Type B pancreatic cell (in vitro differentiated cells): ENCODE results near the gene KLHL7. TPM values are rescaled to one million over a fixed set of nuclear protein-coding genes. Genes with fewer than 3 reads are reported as not detected.

Experiments
- DNase-seq: peaks from one replicate; pipeline ENCODE4 v3.0.0; 2021; ENCODE audit warnings: mixed read lengths; ENCODE audit not compliant: unreplicated experiment; ENCODE audit errors: extremely low spot score
- H3K27ac Mint-ChIP-seq: 2 replicates; pipeline ENCODE4 v1.8.0; 2021; ENCODE audit warnings: mild to moderate bottlenecking, mixed read lengths
- H3K27me3 Mint-ChIP-seq: 2 replicates; pipeline ENCODE4 v1.8.0; 2021; ENCODE audit warnings: mixed read lengths
- H3K36me3 Mint-ChIP-seq: 2 replicates; pipeline ENCODE4 v1.8.0; 2021; ENCODE audit warnings: mixed read lengths
- H3K4me1 Mint-ChIP-seq: one replicate; pipeline ENCODE4 v1.8.0; 2021; ENCODE audit warnings: mixed read lengths; ENCODE audit not compliant: unreplicated experiment
- H3K4me3 Mint-ChIP-seq: 2 replicates; pipeline ENCODE4 v1.8.0; 2021; ENCODE audit warnings: mild to moderate bottlenecking, mixed read lengths
- H3K9me3 Mint-ChIP-seq: 2 replicates; pipeline ENCODE4 v1.8.0; 2021; ENCODE audit warnings: mixed read lengths
- CTCF ChIP-seq: fragments of 200-600 bp; sonication (generic); conservative IDR thresholded peaks from 2 replicates; pipeline ENCODE4 v1.5.0; 2021; ENCODE audit warnings: antibody characterized with exemption, mild to moderate bottlenecking
- total RNA-seq: library from RNA; stranded (reverse); gene quantifications from 2 replicates; pipeline ENCODE4 v1.2.1, GENCODE V29; 2021; ENCODE audit warnings: low replicate concordance

Gene KLHL7
- total RNA-seq, 1 donor from 2014 or later: 44.3 TPM

- Mint-ChIP-seq H3K27me3 (peaks cover 2% of the 10 kb centered on the region), H3K4me1 (peaks cover 10% of the 10 kb centered on the region), H3K9me3 (no peaks in the 10 kb centered on the region), H3K27ac (no peak overlapping the region), H3K4me3 (no peak overlapping the region), H3K36me3 (no peaks in the 10 kb centered on the region)
- no peak for DNase-seq
- no peak for TF ChIP-seq CTCF
Measured at GRCh38 chr7:23067271-23067670, 38.3 kb upstream of the KLHL7 start.

- peak; percentile 29 for TF ChIP-seq CTCF
- peaks cover 3% of the 10 kb centered on the region for H3K27me3 Mint-ChIP-seq
- no peaks in the 10 kb centered on the region for H3K36me3 Mint-ChIP-seq
- H3K9me3 Mint-ChIP-seq: no peaks in the 10 kb centered on the region
- no peak overlapping the region for H3K27ac Mint-ChIP-seq
- no peak overlapping the region for H3K4me3 Mint-ChIP-seq
- DNase-seq: no peak
- peaks cover 30% of the 10 kb centered on the region for H3K4me1 Mint-ChIP-seq
Measured at GRCh38 chr7:23072048-23072447, 33.5 kb upstream of the KLHL7 start.

GRCh38 chr7:23072922-23073321 is 32.7 kb upstream of the KLHL7 start:
- peaks cover 26% of the 10 kb centered on the region for H3K4me1 Mint-ChIP-seq
- no peak for DNase-seq
- no peak overlapping the region for H3K27ac Mint-ChIP-seq
- H3K27me3 Mint-ChIP-seq: peaks cover 4% of the 10 kb centered on the region
- no peaks in the 10 kb centered on the region for H3K36me3 Mint-ChIP-seq
- no peak overlapping the region for H3K4me3 Mint-ChIP-seq
- no peaks in the 10 kb centered on the region for H3K9me3 Mint-ChIP-seq
- TF ChIP-seq CTCF: peak; percentile 26

- H3K27me3 Mint-ChIP-seq: peaks cover 4% of the 10 kb centered on the region
- no peaks in the 10 kb centered on the region for H3K9me3 Mint-ChIP-seq
- H3K27ac Mint-ChIP-seq: no peak overlapping the region
- H3K4me1 Mint-ChIP-seq: peaks cover 26% of the 10 kb centered on the region
- no peak for DNase-seq
- H3K36me3 Mint-ChIP-seq: no peaks in the 10 kb centered on the region
- no peak for TF ChIP-seq CTCF
- H3K4me3 Mint-ChIP-seq: no peak overlapping the region
Measured at GRCh38 chr7:23074443-23075261, 30.9 kb upstream of the KLHL7 start.

- no peak for DNase-seq
- H3K27ac Mint-ChIP-seq: no peak overlapping the region
- TF ChIP-seq CTCF: no peak
- no peaks in the 10 kb centered on the region for H3K36me3 Mint-ChIP-seq
- H3K27me3 Mint-ChIP-seq: peaks cover 4% of the 10 kb centered on the region
- H3K4me3 Mint-ChIP-seq: no peak overlapping the region
- H3K9me3 Mint-ChIP-seq: no peaks in the 10 kb centered on the region
- H3K4me1 Mint-ChIP-seq: peaks cover 26% of the 10 kb centered on the region
Measured at GRCh38 chr7:23075571-23075970, 30.0 kb upstream of the KLHL7 start.
